Astrocyte (in vitro differentiated cells and primary cell): Measurements from ENCODE around the gene SOSTDC1.
"Not testable (repeated sequence)": the region's sequence is repeated elsewhere in the genome, so short reads cannot be mapped to it uniquely, and the experiment has no call there.

Experiments
- CTCF ChIP-seq: IDR thresholded peaks from 2 replicates; pipeline ENCODE4 v1.5.1; 2011; ENCODE audit warnings: low read depth, mild to moderate bottlenecking, inconsistent platforms, low read length, moderate library complexity; ENCODE audit not compliant: insufficient read depth
- EZH2 ChIP-seq: IDR thresholded peaks from 2 replicates; pipeline ENCODE4 v1.6.1; 2012; ENCODE audit warnings: mild to moderate bottlenecking, low read length, inconsistent platforms; ENCODE audit not compliant: insufficient read depth

GRCh38 chr7:16506422-16506821 lies 40.9 kb upstream of the SOSTDC1 start:
- TF ChIP-seq CTCF, EZH2: not testable (repeated sequence)
